KOPT-K1 (cell line): ENCODE data around the gene SDHC.

ENCODE experiments used
- H3K27ac ChIP-seq: fragments of 200-600 bp; sonication (generic); 2 replicates; pipeline ENCODE4 v1.5.1; 2016; ENCODE audit warnings: antibody characterized with exemption, mild to moderate bottlenecking, low read depth, low read length; ENCODE audit not compliant: poor library complexity, severe bottlenecking
- H3K36me3 ChIP-seq: fragments of 200-600 bp; sonication (generic); 2 replicates; pipeline ENCODE4 v1.5.1; 2017; ENCODE audit warnings: antibody characterized with exemption, mild to moderate bottlenecking, low read length, moderate library complexity; ENCODE audit not compliant: insufficient read depth
- H3K9me3 ChIP-seq: fragments of 200-600 bp; sonication (generic); 2 replicates; pipeline ENCODE4 v1.5.1; 2017; ENCODE audit warnings: antibody characterized with exemption, low read length, mild to moderate bottlenecking; ENCODE audit not compliant: insufficient read depth, poor library complexity, severe bottlenecking

Gene SDHC

DNA sequence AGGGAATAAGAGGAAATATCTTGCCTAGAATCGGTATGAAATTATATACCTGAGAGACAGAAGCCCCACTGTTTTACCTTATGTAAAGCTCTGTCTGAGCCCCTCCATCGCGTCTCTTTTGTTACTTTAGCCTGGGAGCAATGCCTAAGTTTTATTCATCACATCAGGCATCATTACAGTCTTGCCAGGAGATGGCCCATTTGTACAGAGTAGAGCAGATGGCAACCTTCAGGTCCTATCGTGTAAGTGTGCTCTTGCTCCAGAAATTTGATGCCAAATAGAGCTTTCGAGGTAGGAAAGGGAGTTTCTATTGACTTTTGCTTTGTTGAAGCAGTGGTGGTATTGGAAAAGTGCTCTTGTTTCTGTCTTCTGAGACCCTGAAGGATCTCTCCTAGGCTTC, 28.6 kb downstream of the SDHC start:
- Histone ChIP-seq H3K9me3 (no peaks in the 10 kb centered on the region), H3K36me3 (peaks cover 82% of the 10 kb centered on the region), H3K27ac (no peak overlapping the region)

- Histone ChIP-seq H3K36me3 (peaks cover 19% of the 10 kb centered on the region), H3K9me3 (no peaks in the 10 kb centered on the region), H3K27ac (no peak overlapping the region)
Observed at GRCh38 chr1:161350671-161351070, 36.5 kb downstream of the SDHC start.

DNA sequence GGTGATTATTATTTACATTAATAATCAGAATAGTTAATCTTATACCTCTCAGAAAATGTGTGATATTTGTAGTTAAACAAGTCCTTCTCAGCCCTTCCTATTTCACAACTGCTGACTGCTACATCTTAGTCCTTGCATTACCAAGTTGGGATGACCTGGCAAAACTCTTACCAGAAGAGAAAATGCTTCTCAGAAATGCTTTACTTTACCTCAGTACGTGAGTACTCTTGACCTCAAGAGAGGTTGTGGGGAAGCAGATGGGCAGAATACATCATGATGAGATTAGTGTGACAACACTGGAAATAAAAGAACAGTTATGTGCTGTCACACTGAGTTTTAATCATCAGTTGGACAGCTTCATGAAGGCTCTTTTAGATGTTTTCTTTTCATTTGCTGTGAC, 37.3 kb downstream of the SDHC start:
- H3K27ac ChIP-seq = no peak overlapping the region
- H3K9me3 ChIP-seq = no peaks in the 10 kb centered on the region
- peaks cover 12% of the 10 kb centered on the region for H3K36me3 ChIP-seq

- no peaks in the 10 kb centered on the region for H3K9me3 ChIP-seq
- H3K27ac ChIP-seq = no peak overlapping the region
- H3K36me3 ChIP-seq = peaks cover 31% of the 10 kb centered on the region
Observed at GRCh38 chr1:161357073-161357472, 42.9 kb downstream of the SDHC start.

DNA sequence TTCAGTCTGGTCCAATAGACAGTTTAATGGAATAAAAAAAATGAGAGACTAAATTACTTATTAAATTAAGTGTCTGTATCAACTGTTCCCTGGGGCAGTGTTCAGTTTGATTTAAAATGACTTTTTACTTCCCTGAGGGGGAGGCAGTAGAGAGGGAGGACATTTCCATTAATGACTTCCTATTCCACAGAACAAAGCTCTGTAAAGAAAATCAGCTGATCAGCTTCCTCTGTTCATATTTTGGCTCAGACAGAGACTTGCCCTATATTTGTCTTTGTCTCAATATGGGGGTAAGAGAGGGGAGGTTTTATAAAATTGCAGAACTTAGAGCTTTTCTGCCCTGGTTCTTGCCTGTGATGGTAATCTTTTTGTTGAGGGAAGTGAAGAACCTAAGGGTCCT, 45.1 kb downstream of the SDHC start:
- Histone ChIP-seq H3K36me3 (peaks cover 44% of the 10 kb centered on the region), H3K27ac (no peak overlapping the region)

GRCh38 chr1:161364332-161364731, 50.2 kb downstream of the SDHC start:
- no peak overlapping the region for H3K27ac ChIP-seq
- peaks cover 49% of the 10 kb centered on the region for H3K36me3 ChIP-seq
- no peaks in the 10 kb centered on the region for H3K9me3 ChIP-seq

More for the DNA sequence above, 45.1 kb downstream of the SDHC start:
- no peaks in the 10 kb centered on the region for H3K9me3 ChIP-seq

- H3K9me3 ChIP-seq = no peaks in the 10 kb centered on the region
- H3K36me3 ChIP-seq = peaks cover 42% of the 10 kb centered on the region
Observed at GRCh38 chr1:161365207-161365606, 51.0 kb downstream of the SDHC start.

GRCh38 chr1:161367684-161368400, 53.7 kb downstream of the SDHC start, which contains the start of gene CFAP126:
CFAP126 (minus strand) TSS chr1:161367876; CDS start chr1:161367868, 8 bp downstream.
- Histone ChIP-seq H3K9me3 (no peaks in the 10 kb centered on the region), H3K27ac (no peak within 1 kb of the TSS), H3K36me3 (peaks cover 37% of the 10 kb centered on the region)

More at GRCh38 chr1:161365207-161365606, 51.0 kb downstream of the SDHC start:
- no peak overlapping the region for H3K27ac ChIP-seq

DNA sequence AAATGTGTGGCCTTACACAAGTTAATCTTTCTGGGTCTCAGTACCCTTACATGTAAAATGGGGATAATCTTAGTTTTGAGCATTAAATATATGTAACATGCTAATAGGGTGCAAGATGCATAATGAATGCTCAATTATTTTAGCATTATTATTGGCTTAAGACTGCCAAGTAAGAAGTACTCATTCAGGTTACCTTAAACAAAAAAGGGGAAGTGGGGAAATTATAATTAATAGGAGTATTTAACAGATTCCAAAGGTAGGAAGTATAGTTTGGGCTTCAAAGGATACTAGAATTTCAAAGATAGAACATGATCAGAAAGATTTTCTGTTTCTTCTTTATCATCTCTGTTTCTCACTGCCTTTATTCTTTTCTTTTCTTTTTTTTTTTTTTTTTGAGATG, 59.3 kb downstream of the SDHC start:
- H3K27ac ChIP-seq = no peak overlapping the region
- H3K36me3 ChIP-seq = no peaks in the 10 kb centered on the region
- no peaks in the 10 kb centered on the region for H3K9me3 ChIP-seq

- H3K9me3 ChIP-seq = no peaks in the 10 kb centered on the region
- no peak overlapping the region for H3K27ac ChIP-seq
- no peaks in the 10 kb centered on the region for H3K36me3 ChIP-seq
Observed at GRCh38 chr1:161374373-161374772, 60.2 kb downstream of the SDHC start.

DNA sequence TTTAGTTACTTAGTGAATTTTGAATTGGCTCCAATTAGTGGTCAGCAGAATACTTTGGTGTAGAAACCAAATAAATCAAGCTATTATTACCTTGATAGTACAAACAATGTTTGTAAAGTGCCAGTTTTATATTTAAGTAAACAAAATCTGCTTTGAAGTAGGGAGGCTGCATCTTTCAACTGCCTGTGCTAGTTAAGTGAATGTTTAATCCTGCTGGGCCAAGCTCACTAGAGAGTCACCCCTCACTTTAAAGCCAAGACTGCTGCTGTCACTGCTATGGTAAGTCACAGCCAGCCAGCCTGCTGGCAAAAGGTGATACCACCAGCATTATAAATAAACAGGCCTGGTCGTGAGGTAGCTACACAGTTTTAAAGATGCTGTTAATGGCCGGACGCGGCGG, 63.8 kb downstream of the SDHC start:
- Histone ChIP-seq H3K36me3 (no peaks in the 10 kb centered on the region), H3K9me3 (no peaks in the 10 kb centered on the region)

GRCh38 chr1:161379071-161379470, 64.9 kb downstream of the SDHC start:
- no peaks in the 10 kb centered on the region for H3K36me3 ChIP-seq
- no peak overlapping the region for H3K27ac ChIP-seq
- no peaks in the 10 kb centered on the region for H3K9me3 ChIP-seq

More for the DNA sequence above, 63.8 kb downstream of the SDHC start:
- no peak overlapping the region for H3K27ac ChIP-seq

DNA sequence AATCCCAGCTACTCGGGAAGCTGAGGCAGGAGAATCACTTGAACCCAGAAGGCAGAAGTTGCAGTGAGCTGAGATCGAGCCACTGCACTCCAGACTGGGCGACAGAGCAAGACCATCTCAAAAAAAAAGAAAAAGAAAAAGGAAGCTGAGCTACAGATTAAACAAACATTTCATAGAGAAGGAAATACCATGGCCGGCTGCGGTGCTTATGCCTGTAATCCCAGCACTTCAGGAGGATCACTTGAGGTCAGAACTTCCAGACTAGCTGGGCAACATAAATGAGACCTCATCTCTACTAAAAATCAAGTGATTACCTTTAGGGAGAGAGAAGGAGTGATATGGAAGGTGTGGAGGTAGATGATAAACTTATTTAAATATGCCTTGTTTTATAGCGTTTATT, 67.5 kb downstream of the SDHC start:
- no peaks in the 10 kb centered on the region for H3K36me3 ChIP-seq
- no peak overlapping the region for H3K27ac ChIP-seq
- no peaks in the 10 kb centered on the region for H3K9me3 ChIP-seq

DNA sequence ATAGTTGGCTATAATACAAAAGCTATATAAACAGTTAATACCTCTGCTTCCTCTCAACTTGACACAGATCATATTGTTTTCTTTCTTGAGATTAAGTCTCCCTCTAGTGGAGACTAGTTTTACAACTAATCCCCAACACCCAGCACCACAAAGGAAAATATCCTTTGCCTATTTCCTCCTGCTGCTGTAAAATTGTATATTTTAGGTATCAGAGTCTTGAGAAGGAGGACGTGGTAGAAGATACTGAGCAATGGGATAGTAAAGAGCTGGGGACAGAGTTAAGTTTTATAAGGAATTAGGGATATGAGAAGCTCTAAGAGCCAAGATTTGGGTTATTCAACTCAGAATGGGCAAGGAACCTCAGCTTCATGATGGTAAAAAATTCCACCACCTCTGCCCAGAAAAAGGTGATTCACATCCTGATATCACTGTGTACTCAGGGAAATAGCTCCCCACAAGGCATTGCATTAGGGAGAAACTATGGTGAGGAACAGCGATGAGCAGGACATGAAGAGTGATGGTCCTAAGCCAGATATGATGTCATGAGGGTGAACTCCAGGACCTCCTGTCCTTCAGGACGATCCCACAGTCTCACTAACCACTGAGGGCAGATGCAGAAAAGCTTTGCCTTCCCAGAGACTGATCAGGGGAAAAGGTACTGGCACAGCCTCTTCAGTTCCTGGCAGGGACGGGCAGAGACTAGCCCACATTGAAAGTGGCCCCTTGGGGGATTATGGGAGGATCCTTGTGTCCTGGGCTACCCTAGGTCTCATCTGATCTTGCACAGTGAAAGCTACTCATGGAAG, 68.2 kb downstream of the SDHC start:
- H3K36me3 ChIP-seq = no peaks in the 10 kb centered on the region
- no peaks in the 10 kb centered on the region for H3K9me3 ChIP-seq
- no peak overlapping the region for H3K27ac ChIP-seq

GRCh38 chr1:161388639-161389038, 74.5 kb downstream of the SDHC start:
- Histone ChIP-seq H3K36me3 (no peaks in the 10 kb centered on the region), H3K9me3 (no peaks in the 10 kb centered on the region), H3K27ac (no peak overlapping the region)
